Measurements from ENCODE around the gene FRMD7.

The FRMD7 gene

DNA sequence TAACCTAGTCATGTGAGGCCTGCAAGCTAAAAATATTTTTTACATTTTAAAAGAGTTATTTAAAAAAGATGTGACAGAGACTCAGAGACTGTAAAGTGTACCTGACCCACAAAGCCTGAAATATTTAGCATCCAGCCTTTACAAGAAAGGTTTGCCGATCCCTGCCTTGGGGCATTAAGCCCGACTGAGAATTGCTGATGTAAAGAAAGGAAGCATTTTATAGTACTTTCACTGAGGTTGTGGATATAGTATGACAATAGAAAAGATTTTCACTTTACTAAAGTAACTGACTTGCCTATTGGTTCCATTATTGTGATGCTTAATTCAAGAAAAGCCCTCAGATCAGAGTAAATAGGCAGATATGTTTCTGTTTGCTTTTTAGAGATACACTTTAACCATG, 87.8 kb downstream of the FRMD7 start:
- in situ Hi-C loops (cut with MboI; ENCODE audit: low sequenced_read_pairs) = no loop called here

DNA sequence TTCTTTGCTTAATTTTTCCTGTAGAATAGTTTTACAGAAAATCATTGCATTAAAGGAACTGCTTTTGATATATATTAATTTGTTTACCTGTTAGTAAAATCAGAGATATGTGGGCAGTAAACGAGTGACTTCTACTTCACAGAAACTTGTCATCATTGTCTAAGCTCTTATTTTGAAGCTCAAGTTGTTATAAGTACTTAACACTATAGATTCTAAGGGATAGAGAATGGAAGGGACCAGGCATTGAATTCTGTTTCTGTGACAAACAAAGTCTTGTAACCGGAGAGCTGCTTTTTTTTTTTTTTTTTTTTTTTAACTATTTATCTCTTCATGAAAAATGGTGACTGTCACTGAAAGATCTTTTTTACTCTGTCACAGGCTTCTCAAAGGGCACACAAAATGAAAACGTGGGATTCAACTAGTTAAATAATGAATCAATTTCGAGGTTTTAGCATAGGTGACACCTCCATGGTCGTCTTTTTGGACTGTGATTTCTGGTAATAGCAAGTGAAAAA, 90.3 kb downstream of the FRMD7 start:
- in situ Hi-C loops (cut with MboI; ENCODE audit: low sequenced_read_pairs) = no loop called here

DNA sequence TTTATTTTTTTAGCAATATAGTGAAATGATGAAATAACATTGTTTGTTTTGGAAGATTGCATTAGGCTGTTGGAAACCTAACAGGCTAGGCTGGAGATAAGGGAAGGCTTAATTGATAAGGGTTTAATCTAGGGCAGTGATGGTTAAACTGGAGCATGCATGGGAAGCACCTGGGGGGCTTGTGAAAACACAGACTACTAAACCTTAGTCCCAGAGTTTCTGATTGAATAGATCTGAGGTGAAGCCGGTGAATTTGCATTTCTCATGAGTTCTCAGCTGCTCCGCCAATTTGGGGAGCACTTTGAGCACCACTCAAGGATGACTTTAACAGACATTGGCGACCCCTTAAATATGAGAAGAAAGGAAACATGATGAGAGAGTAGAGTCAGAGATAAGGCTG, 93.2 kb downstream of the FRMD7 start:
- in situ Hi-C loops (cut with MboI; ENCODE audit: low sequenced_read_pairs) = no loop called here

DNA sequence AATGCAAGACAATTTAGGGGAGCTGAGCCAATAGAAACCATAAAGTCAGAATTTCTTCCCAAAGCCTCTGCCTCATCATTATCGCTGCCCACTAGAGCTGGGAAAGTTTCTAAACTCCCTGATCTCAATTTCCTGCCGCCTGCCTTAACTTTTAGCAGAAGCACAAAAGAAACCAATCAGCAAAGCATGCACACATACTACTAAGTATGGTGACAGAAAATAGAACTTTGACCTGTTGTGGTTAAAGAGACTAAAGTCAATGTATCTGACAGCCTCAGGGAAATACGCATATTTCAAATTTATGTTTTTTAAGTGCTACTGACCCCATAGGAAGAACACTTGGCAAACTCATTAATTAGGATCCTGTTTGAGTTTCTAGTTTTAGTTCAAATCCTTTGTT, 94.7 kb downstream of the FRMD7 start:
- in situ Hi-C loops (cut with MboI; ENCODE audit: low sequenced_read_pairs) = no loop called here

DNA sequence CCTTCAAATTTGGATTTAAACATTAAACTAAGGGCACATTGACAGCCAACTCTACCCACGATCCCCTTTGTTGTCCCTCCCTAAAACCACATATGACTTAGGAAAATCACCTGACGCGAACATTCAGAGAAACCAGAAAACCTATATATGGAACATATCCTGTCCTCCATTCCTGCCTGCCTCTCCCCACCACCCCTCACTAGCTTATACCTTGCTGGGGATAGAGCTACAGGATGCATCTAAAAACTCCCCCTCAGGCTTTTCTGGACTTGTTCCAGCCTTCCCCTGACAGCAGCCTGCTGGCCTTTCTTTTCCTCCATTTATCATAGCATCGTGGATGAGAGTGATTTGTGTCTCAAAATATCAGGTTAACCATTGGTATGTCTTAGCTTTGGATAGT, 96.0 kb downstream of the FRMD7 start:
- in situ Hi-C loops (cut with MboI; ENCODE audit: low sequenced_read_pairs) = no loop called here

DNA sequence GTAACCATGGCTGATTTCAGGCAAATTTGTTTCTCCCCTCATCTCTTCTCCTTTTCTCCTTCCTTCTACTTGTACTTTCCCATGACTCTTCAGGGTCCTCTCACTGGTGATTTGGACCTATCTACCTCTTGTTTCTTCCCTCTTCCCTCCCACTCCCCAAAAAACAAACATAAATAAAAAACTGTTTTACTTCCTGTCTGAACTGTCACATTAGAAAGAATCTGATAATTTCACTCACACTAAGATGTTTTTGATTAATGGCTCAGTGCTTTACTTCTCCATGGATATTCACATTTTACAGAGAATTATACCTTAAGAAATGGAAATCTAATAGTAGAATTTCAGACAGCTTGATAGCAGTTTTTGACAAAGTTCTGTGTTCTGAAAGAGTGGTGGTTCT, 97.6 kb downstream of the FRMD7 start:
- in situ Hi-C loops (cut with MboI; ENCODE audit: low sequenced_read_pairs) = no loop called here
